GM21825 (cell line): ENCODE measurements around the gene ARMH1.
A peak's percentile ranks its signal among the peaks of the same experiment; 100 is the strongest.
"Not testable (repeated sequence)": the region's sequence is repeated elsewhere in the genome, so short reads cannot be mapped to it uniquely, and the experiment has no call there.

Source experiments
- ATAC-seq: cut with Tn5 transposase; IDR thresholded peaks from one replicate; pipeline ENCODE4 v1.9.1; 2021; ENCODE audit warnings: mild to moderate bottlenecking, moderate library complexity; ENCODE audit not compliant: unreplicated experiment

ARMH1 gene

DNA sequence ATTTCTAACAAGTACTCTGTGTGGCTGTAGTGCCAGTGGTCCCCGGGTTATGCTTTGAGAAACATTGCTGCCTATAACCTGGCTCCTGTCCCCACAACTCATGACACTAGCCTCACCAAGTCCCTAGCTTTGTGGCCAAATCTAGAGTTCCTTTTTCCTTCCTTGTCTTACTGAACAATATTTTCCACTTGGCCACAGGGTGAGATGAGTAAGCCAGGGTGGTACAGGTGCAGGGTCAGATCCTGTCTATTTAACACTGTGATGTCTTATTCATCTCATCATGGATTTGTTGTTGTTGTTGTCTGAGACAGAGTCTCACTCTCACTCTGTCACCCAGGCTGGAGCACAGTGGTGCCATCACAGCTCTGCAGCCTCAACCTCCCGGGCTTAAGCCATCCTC lies 18.6 kb downstream of the ARMH1 start:
- no peak for ATAC-seq

DNA sequence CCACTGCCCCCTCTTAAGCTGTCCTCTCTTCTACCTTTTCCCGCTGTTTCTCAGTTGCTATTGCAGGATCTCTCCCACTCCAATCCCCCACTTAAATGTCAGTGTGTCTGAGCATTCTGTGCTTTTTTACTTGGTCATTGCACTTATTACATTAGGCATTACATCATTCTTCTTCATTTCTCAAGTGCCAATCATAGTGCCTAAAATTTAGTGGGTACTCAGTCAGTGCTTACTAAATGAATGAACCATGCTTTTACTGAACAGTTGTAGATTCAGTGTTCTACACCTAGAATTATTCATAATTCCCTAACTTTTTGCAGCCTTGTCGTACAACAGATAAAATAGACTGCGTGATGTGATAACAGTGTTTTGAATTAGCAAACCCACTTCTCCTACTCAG lies 19.4 kb downstream of the ARMH1 start:
- no peak for ATAC-seq

DNA sequence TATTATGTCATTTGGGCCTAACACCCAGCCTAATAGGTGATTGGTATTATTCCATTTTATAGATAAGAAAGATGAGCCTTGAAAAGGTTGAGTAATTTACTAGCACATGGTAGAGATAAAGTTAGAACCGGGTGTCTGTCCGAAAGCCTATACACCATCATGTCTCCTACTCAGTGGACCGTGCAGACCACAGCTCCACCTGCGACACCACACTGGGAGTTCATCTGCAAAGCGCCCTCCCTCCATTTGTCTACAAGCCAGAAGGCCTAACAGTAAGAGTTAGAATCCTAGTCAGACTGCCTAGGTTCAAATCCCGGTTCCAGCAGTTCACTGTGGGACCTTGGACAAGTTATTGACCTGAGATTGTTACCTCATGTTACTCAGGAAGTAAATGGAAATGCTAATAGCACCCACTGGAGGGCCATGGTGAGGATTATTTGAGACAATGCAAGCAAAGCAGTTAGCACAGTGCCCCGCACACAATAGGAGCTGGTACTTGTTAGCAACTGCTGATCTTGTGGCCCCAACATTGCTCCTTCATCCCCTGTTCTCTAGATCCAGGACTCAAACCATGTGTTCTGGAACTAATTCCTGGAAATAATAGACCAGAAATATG lies 20.5 kb downstream of the ARMH1 start:
- ATAC-seq: peak; percentile 57

DNA sequence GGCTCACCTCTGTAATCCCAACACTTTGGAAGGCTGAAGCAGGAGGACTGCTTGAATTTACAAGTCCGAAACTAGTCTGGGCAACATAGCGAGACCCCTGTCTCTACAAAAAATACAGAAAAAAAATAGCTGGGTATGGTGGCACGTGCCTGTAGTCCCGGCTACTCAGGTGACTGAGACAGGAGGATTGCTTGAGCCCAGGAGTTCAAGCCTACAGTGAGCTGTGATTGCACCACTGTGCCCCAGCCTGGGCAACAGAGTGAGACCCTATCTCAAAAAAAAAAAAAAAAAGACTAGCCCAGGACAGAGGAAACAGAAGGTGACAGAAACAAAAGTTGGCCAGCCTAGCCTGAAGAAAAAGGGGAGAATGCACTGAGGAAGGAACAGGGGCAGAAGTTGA lies 21.2 kb downstream of the ARMH1 start:
- ATAC-seq: no peak

DNA sequence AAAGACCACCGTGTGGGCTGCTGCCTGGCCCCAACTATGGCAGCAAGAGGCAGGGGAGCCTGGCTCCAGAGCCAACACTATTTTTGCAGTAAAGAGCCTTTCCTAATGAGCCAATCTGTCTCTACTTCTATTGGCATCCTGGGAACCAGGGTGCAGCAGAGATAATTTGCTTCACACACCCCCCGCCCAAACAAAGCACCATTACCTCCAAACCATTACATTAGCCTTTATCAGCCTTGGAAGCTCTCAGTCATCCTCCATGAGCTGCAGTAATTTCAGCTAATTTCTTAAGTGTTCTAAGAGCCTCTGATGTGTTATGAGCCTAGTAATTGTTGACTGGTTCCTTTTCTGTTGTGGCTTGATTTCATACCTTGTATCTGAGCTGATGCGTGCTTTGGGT lies 21.6 kb downstream of the ARMH1 start:
- ATAC-seq: no peak

DNA sequence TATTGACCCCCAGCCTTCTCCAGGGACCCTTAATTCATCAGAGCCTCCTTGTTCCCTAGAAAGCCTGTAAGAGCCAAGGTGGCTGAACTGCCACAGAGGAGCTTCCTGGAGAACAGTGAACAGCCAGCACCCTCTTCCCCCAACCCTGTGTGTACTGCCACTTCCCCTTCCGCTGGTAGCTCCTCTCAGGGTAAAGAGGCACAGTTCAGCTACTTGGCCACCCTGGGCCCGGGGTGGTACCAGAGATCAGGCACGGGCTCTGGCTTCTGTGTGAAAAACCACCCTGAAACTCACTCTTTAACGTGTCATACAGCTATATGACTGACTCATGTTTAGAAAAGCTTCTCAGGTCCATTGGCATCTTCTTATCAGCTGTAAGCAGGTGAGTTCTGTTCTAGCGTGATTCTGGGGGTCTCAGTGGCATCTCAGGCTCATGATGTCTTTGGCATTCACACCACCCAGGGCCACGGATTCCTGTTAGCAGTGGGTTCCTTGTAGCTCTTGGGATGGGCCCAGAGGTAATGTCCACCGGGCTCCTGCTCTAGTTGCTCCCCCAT lies 22.4 kb downstream of the ARMH1 start:
- no peak for ATAC-seq

DNA sequence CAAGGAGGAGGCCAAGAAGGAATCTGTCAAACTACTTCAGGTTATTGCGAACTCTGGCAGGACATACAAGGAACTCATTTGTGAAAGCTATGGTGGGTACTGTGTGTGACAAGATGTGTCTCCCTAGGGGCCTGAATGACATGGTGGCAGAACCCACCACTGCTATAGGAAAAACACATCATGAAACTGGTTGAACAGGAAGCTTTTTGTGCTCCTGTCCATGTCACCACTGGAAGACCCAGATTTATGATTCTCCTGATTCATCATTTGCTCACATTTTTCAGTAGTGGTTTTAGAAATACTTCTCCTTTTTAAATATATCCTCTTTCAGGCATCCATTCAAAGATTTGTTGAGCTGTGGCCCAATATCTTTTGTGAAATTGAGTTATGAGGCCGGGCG lies 23.6 kb downstream of the ARMH1 start:
- no peak for ATAC-seq

DNA sequence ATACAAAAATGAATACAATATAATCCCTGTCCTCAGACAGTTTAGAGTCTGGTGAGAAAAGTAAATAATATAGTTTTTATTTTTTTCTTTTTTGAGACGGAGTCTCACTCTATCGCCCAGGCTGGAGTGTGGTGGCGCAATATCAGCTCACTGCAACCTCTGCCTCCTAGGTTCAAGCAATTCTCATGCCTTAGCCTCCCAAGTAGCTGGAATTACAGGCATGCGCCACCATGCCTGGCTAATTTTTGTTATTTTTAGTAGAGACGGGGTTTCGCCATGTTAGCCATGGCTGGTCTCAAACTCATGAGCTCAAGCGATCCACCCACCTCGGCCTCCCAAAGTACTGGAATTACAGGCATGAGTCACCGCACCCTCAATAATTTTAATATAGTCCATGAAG lies 24.9 kb downstream of the ARMH1 start:
- not testable (repeated sequence) for ATAC-seq

DNA sequence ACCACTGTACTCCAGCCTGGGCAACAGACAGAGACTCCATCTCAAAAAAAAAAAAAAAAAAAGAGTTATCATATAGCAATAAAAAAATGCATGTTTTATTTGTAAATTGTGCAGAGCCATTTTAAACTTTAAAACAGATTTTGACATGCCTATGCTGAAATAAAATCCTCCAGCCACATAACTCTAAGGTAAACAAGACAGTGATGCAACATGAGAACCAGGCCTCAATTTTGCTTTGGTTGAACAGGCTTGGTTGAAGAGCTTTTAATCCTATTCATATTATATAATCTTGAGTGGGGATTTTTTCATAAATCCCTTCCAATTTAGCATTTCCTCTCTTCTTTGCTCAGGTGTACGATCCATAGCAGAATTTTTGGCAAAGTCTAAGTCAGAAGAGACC lies 26.1 kb downstream of the ARMH1 start:
- ATAC-seq: no peak

DNA sequence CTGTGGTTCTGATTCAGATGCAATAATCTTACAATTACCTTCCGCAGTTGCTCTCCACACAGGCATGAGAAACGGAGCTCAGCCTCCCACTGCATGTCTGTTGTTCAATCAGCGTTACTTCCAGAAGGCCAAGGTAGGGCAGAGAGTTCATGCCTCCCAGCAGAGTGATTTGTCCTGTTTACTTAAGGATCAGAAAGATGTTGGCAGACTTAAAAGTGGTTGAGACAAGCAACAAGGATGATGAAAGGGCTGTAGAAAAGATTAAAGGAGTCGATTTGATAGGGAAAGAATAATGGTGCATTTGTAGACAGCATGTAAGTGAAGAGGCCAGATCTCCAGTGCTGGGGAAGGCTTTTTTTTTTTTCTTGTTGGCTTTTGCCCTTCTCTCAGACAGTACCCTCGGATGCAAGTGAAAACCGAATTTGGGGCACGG lies 26.6 kb downstream of the ARMH1 start:
- no peak for ATAC-seq

DNA sequence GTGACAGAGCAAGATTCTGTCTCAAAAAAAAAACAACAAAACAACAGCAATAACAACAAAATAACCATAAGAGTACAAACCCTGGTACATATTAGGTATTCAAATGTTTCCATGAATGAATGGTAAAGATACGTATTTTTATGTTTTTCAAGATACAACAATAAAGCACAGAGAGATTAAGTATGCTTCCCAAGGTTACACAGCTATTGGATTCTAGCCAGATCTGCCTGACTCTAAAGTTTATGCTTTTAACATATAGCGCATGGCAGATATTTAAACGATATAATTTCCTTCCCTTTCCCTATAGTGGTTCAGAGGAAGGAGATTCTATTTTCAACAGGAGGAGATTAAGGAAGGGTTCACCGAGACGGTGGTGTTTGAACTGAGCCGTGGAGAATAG lies 31.0 kb downstream of the ARMH1 start:
- ATAC-seq: no peak

DNA sequence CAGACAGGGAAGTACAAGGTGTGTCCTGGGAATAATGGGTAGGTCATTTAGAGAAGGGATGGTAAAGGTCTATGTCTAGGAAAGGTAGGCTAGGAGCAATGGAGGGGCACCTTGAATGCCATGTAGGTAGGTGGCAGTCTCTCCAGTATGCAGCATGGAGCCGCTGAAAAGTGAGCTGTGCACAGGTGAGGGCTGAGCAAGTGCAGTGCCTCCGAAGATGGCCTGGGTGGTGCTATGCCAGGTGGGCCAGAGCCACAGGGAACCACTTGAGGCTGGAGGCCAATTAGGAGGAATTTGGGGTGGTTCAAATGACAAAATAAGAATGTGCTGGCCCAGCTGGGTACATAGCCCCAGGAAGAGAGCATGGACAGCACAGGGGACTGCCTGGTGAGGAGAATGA lies 31.4 kb downstream of the ARMH1 start:
- ATAC-seq: no peak

DNA sequence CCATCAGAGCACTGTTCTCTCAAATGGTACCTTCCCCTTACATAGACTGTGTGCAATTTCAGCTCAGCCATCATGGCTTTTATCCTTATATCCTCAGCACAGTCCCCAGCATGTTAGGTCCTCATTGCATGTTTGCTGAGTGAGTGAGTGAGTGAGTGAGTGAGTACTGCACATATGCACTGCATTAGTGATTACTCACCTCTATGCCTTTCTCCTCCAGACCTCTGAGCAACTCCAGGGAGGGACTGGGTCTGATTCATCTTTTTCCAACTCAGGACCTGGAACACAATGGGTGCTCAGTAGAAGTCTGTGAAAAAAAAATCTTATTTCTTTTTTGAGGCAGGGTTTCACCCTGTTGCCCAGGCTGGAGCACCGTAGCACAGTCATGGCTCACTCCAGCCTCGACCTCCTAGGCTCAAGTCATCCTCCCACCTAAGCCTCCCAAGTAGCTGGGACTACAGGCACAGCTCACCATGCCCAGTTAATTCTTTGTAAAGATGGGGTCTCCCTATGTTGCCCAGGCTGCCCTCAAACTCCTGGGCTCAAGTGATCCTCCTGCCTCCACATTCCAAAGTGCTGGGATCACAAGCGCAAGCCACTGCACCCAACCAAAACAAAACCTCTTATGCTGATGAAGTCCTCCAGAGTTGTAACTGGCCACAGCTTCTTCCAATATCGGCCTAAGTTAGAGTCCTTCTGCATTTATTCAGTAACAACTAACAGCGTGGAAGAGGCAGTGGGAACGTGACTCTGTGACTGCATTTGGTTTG lies 32.8 kb downstream of the ARMH1 start:
- no peak for ATAC-seq

DNA sequence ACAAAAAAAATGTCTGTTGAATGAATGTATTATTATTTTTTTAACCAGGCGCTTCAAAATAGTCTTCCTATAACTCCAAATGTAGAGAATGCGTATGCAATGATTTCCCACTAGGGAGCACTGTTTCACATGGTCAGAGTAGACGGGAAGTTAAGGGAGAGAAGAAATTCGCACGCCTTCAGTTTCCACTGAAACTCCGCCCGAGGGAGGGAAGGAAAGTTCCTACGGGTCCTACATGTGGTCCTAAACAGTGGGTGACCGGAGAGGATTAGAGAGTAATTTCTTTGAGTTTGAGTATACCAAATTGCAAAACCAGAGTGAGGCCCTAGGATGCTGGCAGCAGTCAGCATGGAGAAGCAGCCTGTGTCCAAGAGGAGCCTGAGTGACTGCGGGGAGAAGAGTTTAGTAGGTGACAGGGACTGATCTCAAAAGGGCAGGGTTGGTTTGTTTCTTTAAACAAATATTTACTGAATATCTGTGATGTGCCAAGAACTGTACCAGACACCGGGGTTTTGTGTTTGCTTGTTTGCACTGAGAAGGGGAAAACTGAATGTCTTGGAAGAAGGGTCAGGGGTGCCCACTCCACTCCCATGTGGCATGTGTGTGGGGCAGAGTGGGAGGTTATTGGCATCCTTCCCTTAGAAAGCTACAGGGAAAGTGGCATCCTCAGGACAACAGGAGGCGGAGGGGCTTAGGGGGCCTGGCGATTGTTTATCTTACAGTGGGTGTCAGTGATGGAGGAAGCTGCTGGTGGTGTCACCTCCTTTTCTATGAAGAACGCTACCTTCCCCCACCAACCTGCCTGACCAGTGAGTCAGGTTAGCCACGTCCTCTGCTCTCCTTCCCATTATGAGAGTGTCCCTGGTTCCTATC lies 33.7 kb downstream of the ARMH1 start:
- ATAC-seq: no peak

DNA sequence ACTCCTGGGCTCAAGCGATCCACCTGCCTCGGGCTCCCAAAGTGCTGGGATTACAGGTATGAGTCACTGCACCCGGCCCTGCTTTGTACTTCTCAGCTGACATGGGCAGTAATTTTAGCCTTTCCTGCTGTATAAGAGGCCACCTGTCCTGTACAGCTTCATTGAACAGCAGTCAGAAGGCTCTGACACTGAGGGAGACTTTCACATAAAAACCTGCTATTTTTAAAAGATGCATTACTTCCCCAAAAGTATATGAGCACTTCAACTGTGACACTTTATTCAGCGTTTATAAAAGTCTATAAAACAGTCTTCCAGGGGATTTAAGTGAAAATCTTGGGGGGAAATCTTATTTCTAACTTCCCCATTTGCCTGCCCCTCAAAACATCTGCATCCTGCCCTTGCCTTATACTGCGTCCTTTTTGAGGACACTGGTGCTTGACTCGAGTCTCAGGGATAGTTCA lies 38.8 kb downstream of the ARMH1 start:
- no peak for ATAC-seq

DNA sequence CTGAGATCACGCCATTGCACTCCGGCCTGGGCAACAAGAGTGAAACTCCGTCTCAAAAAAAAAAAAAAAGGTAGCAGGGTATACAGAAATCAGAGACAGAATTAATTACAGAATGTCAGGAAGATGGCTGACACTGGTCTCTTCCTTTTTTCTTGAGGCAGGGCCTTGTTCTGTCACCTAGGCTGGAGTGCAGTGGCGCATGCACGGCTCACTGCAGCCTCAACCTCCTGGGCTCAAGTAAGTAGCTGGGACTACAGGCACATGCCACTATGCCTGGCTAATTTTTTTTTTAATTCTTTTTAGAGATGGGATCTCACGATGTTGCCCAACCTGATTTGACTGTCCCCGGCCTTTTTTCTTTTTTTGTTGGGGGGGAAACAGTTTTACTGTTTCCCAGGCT lies 40.0 kb downstream of the ARMH1 start:
- ATAC-seq: no peak

DNA sequence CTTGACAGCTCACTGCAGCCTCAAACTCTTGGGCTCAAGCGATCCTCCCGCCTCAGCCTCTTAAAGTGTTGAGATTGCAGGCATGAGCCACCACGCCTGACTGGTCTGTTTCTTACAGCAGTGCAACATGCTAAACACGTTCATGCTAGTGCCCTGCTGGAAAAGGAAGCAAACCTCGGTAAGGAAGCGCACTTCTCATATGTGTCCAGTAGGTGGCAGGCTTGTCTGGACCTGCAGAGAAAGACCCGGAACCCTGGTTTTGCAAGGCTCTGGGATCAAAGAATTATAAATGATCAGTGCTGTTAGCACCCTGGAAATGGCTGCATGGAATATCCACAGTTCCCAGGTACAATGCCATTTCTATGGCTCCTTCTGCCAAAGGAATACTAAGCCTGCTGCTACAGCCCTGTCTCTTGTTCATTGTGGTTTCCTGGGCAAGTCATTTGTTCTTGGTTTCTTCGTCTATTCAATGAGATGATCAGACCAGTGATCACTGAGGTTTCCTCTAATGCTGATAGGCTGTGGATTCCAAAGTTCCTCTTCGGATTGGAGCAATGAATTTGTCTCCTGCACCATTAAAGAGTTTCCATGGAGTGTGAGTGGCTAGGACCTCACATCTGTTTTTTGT lies 40.5 kb downstream of the ARMH1 start:
- no peak for ATAC-seq

DNA sequence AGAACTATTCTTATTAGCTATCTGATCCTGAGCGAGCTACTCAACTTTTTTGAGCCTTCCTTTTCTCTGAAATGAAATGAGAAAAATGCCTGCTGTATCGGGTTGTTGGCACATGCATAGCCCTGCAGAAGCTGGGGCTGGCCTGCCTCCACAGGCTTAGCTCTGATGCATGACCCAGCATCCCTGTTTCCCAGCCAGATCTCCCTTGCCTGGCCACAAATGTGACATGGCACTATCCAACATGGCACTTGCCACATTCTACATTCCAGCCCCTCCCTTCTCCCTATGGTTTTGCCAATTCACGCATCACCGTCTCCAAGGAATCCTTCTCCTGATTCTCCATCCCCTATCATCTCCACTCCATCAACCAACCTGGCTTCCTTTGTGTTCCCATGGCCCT lies 42.6 kb downstream of the ARMH1 start:
- no peak for ATAC-seq

DNA sequence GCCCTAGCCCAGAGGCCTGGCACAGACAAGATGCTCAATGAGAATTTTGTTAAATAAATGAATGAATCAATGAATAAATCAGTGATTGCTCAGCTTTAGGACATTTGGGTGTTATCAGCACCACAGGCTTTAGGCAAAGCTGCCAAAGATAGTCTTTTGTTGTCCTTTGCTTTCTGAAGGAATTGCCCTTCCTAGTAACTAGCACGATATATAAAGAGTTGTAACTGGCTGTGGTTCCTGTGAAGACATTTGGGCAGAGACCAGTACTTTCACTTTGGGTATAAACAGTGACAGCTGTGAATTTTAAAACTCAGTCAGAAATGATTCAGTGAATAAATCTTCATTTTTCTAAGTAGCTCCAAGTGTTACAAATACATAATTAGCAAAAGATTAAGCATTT lies 43.1 kb downstream of the ARMH1 start:
- ATAC-seq: no peak

DNA sequence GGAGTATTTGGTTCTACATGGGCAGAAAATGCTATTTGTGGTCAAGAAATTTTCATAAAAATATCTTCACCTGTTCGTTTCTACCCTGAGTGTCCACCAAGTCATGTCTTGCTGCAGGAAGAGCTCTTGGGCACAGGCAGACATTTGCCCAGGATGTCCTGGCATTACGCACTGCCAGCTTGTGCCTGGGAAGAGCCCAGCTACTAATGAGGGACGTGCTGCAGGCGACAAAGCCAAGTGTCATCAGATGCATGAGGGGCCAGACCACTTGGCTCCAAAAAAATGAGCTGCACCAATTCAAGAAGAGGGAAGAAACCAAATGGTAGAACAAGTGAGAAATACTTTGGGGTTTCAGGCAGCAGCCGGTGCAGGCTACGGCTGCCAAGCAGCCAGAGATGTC lies 43.6 kb downstream of the ARMH1 start:
- ATAC-seq: no peak

DNA sequence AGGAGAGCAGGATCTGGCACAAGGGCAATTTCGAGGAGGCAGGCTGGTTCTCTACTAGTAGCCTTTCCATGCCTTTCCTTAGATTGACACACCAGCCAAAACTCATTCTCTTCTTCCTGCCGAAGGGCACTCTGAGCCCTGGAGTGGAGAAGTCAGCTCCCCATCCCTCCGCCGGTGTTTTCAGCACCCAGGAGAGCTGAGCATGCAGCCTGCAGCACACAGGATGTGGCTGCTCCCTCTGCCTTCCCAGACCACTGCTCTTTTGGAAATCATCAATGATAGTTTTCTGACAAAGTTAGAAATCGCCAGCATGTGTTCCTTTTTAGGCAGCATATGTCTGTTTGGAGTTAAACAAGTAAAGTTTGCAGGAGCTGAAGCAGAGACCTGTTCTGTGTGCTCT lies 44.8 kb downstream of the ARMH1 start:
- no peak for ATAC-seq
